IMR-90 (cell line): ENCODE data around the gene NFASC. TPM values are rescaled to one million over a fixed set of nuclear protein-coding genes. Genes with fewer than 3 reads are reported as not detected.

Source experiments
- ATAC-seq: fragments of 200-7000 bp; cut with Tn5 transposase; 2 replicates; pipeline ENCODE4 v1.9.1; 2020; ENCODE audit warnings: low read depth, mild to moderate bottlenecking, moderate library complexity
- BruUV-seq: library from RNA; stranded (reverse); fragments of 400-500 nt; replicated peaks from 2 replicates; lab custom pipeline; 2021; lab: Mats Ljungman, UMichigan
- CTCF ChIA-PET: fragments of 300-600 bp; formaldehyde crosslinking; extraction: SDS; loops from one replicate; lab custom pipeline; 2021; ENCODE audit warnings: antibody characterized with exemption; lab: Yijun Ruan, JAX
- POLR2A ChIA-PET: fragments of 300-600 bp; sonication (Branson Sonifier 250); formaldehyde crosslinking; loops from one replicate; lab custom pipeline; 2022; ENCODE audit warnings: antibody characterized with exemption; ENCODE audit not compliant: unreplicated experiment; lab: Charles Lee
- DNase-seq: peaks from one replicate; pipeline ENCODE4 v3.0.0; 2013
- H2AFZ ChIP-seq: replicated peaks from 2 replicates; pipeline ENCODE3; 2013; ENCODE audit warnings: low read length, mild to moderate bottlenecking; ENCODE audit not compliant: poor library complexity
- H2AK5ac ChIP-seq: 2 replicates; pipeline ENCODE4 v1.6.1; 2013; ENCODE audit warnings: low read depth, low read length, inconsistent platforms
- H2AK9ac ChIP-seq: replicated peaks from 2 replicates; pipeline ENCODE3; 2013; ENCODE audit warnings: mild to moderate bottlenecking, low read depth, low read length, moderate library complexity; ENCODE audit not compliant: poor library complexity
- H2BK120ac ChIP-seq: 2 replicates; pipeline ENCODE4 v1.6.1; 2013; ENCODE audit warnings: low read depth, low read length, inconsistent platforms
- H2BK15ac ChIP-seq: 3 replicates; pipeline ENCODE4 v1.6.1; 2013; ENCODE audit warnings: low read depth, low read length, inconsistent platforms
- H2BK20ac ChIP-seq: 2 replicates; pipeline ENCODE4 v1.6.1; 2013; ENCODE audit warnings: low read depth, mild to moderate bottlenecking, inconsistent platforms, low read length, moderate library complexity
- H2BK5ac ChIP-seq: 2 replicates; pipeline ENCODE4 v1.6.1; 2013; ENCODE audit warnings: mild to moderate bottlenecking, low read depth, low read length, inconsistent platforms; ENCODE audit not compliant: poor library complexity, severe bottlenecking
- H3K14ac ChIP-seq: replicated peaks from 2 replicates; pipeline ENCODE4 v1.6.1; 2013; ENCODE audit warnings: low read depth, low read length, inconsistent platforms
- H3K18ac ChIP-seq: 2 replicates; pipeline ENCODE4 v1.6.1; 2013; ENCODE audit warnings: low read depth, low read length, control low read depth
- H3K23ac ChIP-seq: 2 replicates; pipeline ENCODE4 v1.6.1; 2013; ENCODE audit warnings: low read depth, low read length, inconsistent platforms
- H3K27ac ChIP-seq: 2 replicates; pipeline ENCODE4 v1.5.1; 2013; ENCODE audit warnings: mild to moderate bottlenecking, control low read depth, low read length; ENCODE audit not compliant: insufficient read depth
- H3K27me3 ChIP-seq: 2 replicates; pipeline ENCODE4 v1.6.1; 2013; ENCODE audit warnings: low read length; ENCODE audit not compliant: control insufficient read depth, insufficient read depth
- H3K36me3 ChIP-seq: 2 replicates; pipeline ENCODE4 v1.6.1; 2013; ENCODE audit warnings: low read length, mixed read lengths; ENCODE audit not compliant: control insufficient read depth, insufficient read depth
- H3K4ac ChIP-seq: 2 replicates; pipeline ENCODE4 v1.6.1; 2013; ENCODE audit warnings: low read depth, low read length, inconsistent platforms
- H3K4me1 ChIP-seq: 2 replicates; pipeline ENCODE4 v1.6.1; 2013; ENCODE audit warnings: low read length, mixed read lengths; ENCODE audit not compliant: control insufficient read depth, insufficient read depth
- H3K4me2 ChIP-seq: 2 replicates; pipeline ENCODE4 v1.6.1; 2013; ENCODE audit warnings: low read depth, mild to moderate bottlenecking, control low read depth, low read length, moderate library complexity
- H3K4me3 ChIP-seq: 2 replicates; pipeline ENCODE4 v1.5.1; 2013; ENCODE audit warnings: low read depth, mild to moderate bottlenecking, control low read depth, low read length, moderate library complexity; ENCODE audit not compliant: insufficient read depth
- H3K56ac ChIP-seq: 2 replicates; pipeline ENCODE4 v1.6.1; 2013; ENCODE audit warnings: low read length, inconsistent platforms; ENCODE audit not compliant: insufficient read depth; ENCODE audit errors: extremely low read depth
- H3K79me1 ChIP-seq, 2 experiments: 2 replicates each; pipeline ENCODE4 v1.6.1; 2013; ENCODE audit warnings: low read length in 2 of 2, inconsistent platforms in 1 of 2, low read depth in 1 of 2
- H3K9ac ChIP-seq: 2 replicates; pipeline ENCODE4 v1.6.1; 2013; ENCODE audit warnings: low read depth, low read length, control low read depth
- H3K9me1 ChIP-seq: 2 replicates; pipeline ENCODE4 v1.6.1; 2013; ENCODE audit warnings: low read length, inconsistent platforms; ENCODE audit not compliant: insufficient read depth
- H3K9me3 ChIP-seq: 2 replicates; pipeline ENCODE4 v1.6.1; 2013; ENCODE audit warnings: low read length; ENCODE audit not compliant: control insufficient read depth, insufficient read depth
- H4K20me1 ChIP-seq: 2 replicates; pipeline ENCODE4 v1.6.1; 2013; ENCODE audit warnings: low read length, inconsistent platforms; ENCODE audit not compliant: insufficient read depth
- H4K5ac ChIP-seq: 2 replicates; pipeline ENCODE4 v1.6.1; 2013; ENCODE audit warnings: mild to moderate bottlenecking, low read depth, low read length, control low read depth
- H4K8ac ChIP-seq, 2 experiments: 2 replicates each; pipeline ENCODE4 v1.6.1; 2013; ENCODE audit warnings: low read depth in 2 of 2, low read length in 2 of 2, control low read depth in 1 of 2, inconsistent platforms in 1 of 2
- H4K91ac ChIP-seq: 2 replicates; pipeline ENCODE4 v1.6.1; 2013; ENCODE audit warnings: low read depth, low read length, inconsistent platforms; ENCODE audit not compliant: insufficient read depth
- BHLHE40 ChIP-seq: fragments of 150-350 bp; IDR thresholded peaks from 2 replicates; pipeline ENCODE4 v1.6.1; 2016; ENCODE audit warnings: mild to moderate bottlenecking, low read depth, low read length
- CEBPB ChIP-seq: IDR thresholded peaks from 2 replicates; pipeline ENCODE4 v1.6.1; 2012; ENCODE audit warnings: low read depth, low read length, improper control_type of control experiment
- CHD1 ChIP-seq: IDR thresholded peaks from 2 replicates; pipeline ENCODE4 v1.6.1; 2012; ENCODE audit warnings: low read depth, low read length, improper control_type of control experiment
- CTCF ChIP-seq: conservative IDR thresholded peaks from 2 replicates; pipeline ENCODE4 v1.5.1; 2012; ENCODE audit warnings: mild to moderate bottlenecking, low read depth, low read length, improper control_type of control experiment
- ELK1 ChIP-seq: fragments of 150-350 bp; IDR thresholded peaks from 2 replicates; pipeline ENCODE4 v1.6.1; 2016; ENCODE audit warnings: low read depth, mild to moderate bottlenecking, low read length, moderate library complexity, borderline replicate concordance
- FOS ChIP-seq: fragments of 150-350 bp; IDR thresholded peaks from 2 replicates; pipeline ENCODE4 v1.6.1; 2016; ENCODE audit warnings: low read depth, low read length
- MAFK ChIP-seq: IDR thresholded peaks from 2 replicates; pipeline ENCODE4 v1.6.1; 2012; ENCODE audit warnings: low read depth, low read length, improper control_type of control experiment
- MAZ ChIP-seq: IDR thresholded peaks from 2 replicates; pipeline ENCODE4 v1.6.1; 2012; ENCODE audit warnings: low read depth, mild to moderate bottlenecking, low read length, improper control_type of control experiment, moderate library complexity, borderline replicate concordance
- MXI1 ChIP-seq: IDR thresholded peaks from 2 replicates; pipeline ENCODE4 v1.6.1; 2012; ENCODE audit warnings: low read depth, mild to moderate bottlenecking, low read length, moderate library complexity, borderline replicate concordance
- NFE2L2 ChIP-seq: fragments of 150-350 bp; IDR thresholded peaks from 2 replicates; pipeline ENCODE4 v1.6.1; 2016; ENCODE audit warnings: low read depth, mild to moderate bottlenecking, low read length
- POLR2A ChIP-seq: IDR thresholded peaks from 2 replicates; pipeline ENCODE4 v1.6.1; 2012; ENCODE audit warnings: mild to moderate bottlenecking, low read depth, low read length
- RAD21 ChIP-seq: IDR thresholded peaks from 2 replicates; pipeline ENCODE4 v1.6.1; 2012; ENCODE audit warnings: low read length, improper control_type of control experiment
- RCOR1 ChIP-seq: IDR thresholded peaks from 2 replicates; pipeline ENCODE4 v1.6.1; 2012; ENCODE audit warnings: mild to moderate bottlenecking, low read length, improper control_type of control experiment; ENCODE audit not compliant: insufficient replicate concordance
- RFX5 ChIP-seq: IDR thresholded peaks from 2 replicates; pipeline ENCODE4 v1.8.0; 2012; ENCODE audit warnings: low read depth, mild to moderate bottlenecking, low read length, moderate library complexity
- SMC3 ChIP-seq: fragments of 150-350 bp; IDR thresholded peaks from 2 replicates; pipeline ENCODE4 v1.6.1; 2016; ENCODE audit warnings: low read depth, mild to moderate bottlenecking, antibody characterized with exemption, low read length, moderate library complexity
- WGBS, 2 experiments: methylation state at CpG; one replicate each; pipeline versions ENCODE4 v1.1.5 to v1.1.7; 2013; ENCODE audit warnings: missing lambda C conversion rate in 2 of 2; ENCODE audit not compliant: insufficient read length in 1 of 2; ENCODE audit errors: extremely low coverage in 2 of 2; 5-methylcytosine and 5-hydroxymethylcytosine counted together
- dilution Hi-C: fragments of 300-500 bp; cut with HindIII; formaldehyde crosslinking; loops from one replicate; pipeline ENCODE4 v1.14.3; 2018; ENCODE audit warnings: low sequenced_read_pairs; ENCODE audit not compliant: unreplicated experiment
- in situ Hi-C: fragments of 300-500 bp; cut with MboI; formaldehyde crosslinking; loops from 3 replicates; pipeline ENCODE4 v1.14.3; 2019; ENCODE audit warnings: low sequenced_read_pairs, inconsistent platforms, mixed read lengths
- intact Hi-C: fragments of 100-400 bp; cut with micrococcal nuclease; formaldehyde crosslinking; loops from 2 replicates; pipeline ENCODE4 v1.10.0; 2022
- polyA plus RNA-seq, 3 experiments: library from polyadenylated mRNA; depleted of rRNA; stranded (reverse); fragments of >200 nt; gene quantifications; 2 replicates each; pipeline ENCODE4 v1.2.3, GENCODE V29; 2012; ENCODE audit warnings: low replicate concordance in 1 of 3
- total RNA-seq: library from RNA; depleted of rRNA; stranded (reverse); fragments of >200 nt; gene quantifications from 2 replicates; pipeline ENCODE4 v1.2.3, GENCODE V29; 2012

The NFASC gene
- total and polyA plus RNA-seq, 2 of the 4 experiments (the other 2 are of a cell fraction): 0.18 to 0.79 TPM

- in situ Hi-C loops: no loop called here
Observed at GRCh38 chr1:204996981-204997380, 126.3 kb downstream of the NFASC start.

More at GRCh38 chr1:204996981-204997380, 126.3 kb downstream of the NFASC start:
- Histone ChIP-seq H2AFZ (no peak overlapping the region), H3K56ac (no peak overlapping the region), H4K5ac (no peak overlapping the region), H3K18ac (no peak overlapping the region), H3K27ac (no peak overlapping the region), H3K23ac (no peak overlapping the region), H3K4me2 (no peak overlapping the region), H3K4ac (no peak overlapping the region), H3K4me1 (no peaks in the 10 kb centered on the region), H4K8ac (no peak overlapping the region), H2AK9ac (no peak overlapping the region), H3K36me3 (no peaks in the 10 kb centered on the region), H3K27me3 (peaks cover 27% of the 10 kb centered on the region), H2BK20ac (no peak overlapping the region), H4K20me1 (no peaks in the 10 kb centered on the region), H3K9me3 (no peaks in the 10 kb centered on the region), H3K79me1 (no peaks in the 10 kb centered on the region), H2BK15ac (no peak overlapping the region), H3K9me1 (no peaks in the 10 kb centered on the region), H2BK120ac (no peak overlapping the region), H2AK5ac (no peak overlapping the region), H3K9ac (no peak overlapping the region), H3K4me3 (no peak overlapping the region), H3K14ac (no peak overlapping the region), H2BK5ac (no peak overlapping the region), H4K91ac (no peak overlapping the region)
- no peak for ATAC-seq
- no peak for DNase-seq
- POLR2A ChIA-PET: no interaction called here
- no TSS peak for BruUV-seq
- WGBS, 2 experiments: 94% methylated on average over 18 of the region's 22 CpGs; no CpG with 5 or more reads in 1 of the 2 experiments
- no peak for TF ChIP-seq CTCF
- no peak for TF ChIP-seq MAFK
- no peak for TF ChIP-seq ELK1
- TF ChIP-seq RFX5: no peak
- no peak for TF ChIP-seq RAD21
- TF ChIP-seq MXI1: no peak
- no peak for TF ChIP-seq POLR2A
- TF ChIP-seq CHD1: no peak
- TF ChIP-seq NFE2L2: no peak
- TF ChIP-seq SMC3: no peak
- TF ChIP-seq FOS: no peak
- TF ChIP-seq CEBPB: no peak
- no peak for TF ChIP-seq BHLHE40
- TF ChIP-seq MAZ: no peak
- TF ChIP-seq RCOR1: no peak
- CTCF ChIA-PET: no interaction called here
- intact Hi-C loops: no loop called here
- dilution Hi-C loops: no loop called here
